GM10266 (cell line): ENCODE data around the gene PIM3.
"Not testable (repeated sequence)": the region's sequence is repeated elsewhere in the genome, so short reads cannot be mapped to it uniquely, and the experiment has no call there.

ENCODE experiments used
- DNase-seq: peaks from one replicate; pipeline ENCODE4 v3.0.0; 2012; ENCODE audit errors: extremely low spot score
- TF ChIP-seq, protein P1 (sequence below): IDR thresholded peaks from 2 replicates; pipeline ENCODE4 v1.5.1; 2012; ENCODE audit warnings: mild to moderate bottlenecking, low read depth; ENCODE audit not compliant: control insufficient read depth, insufficient read depth; ENCODE audit errors: missing control alignments

PIM3 gene

DNA sequence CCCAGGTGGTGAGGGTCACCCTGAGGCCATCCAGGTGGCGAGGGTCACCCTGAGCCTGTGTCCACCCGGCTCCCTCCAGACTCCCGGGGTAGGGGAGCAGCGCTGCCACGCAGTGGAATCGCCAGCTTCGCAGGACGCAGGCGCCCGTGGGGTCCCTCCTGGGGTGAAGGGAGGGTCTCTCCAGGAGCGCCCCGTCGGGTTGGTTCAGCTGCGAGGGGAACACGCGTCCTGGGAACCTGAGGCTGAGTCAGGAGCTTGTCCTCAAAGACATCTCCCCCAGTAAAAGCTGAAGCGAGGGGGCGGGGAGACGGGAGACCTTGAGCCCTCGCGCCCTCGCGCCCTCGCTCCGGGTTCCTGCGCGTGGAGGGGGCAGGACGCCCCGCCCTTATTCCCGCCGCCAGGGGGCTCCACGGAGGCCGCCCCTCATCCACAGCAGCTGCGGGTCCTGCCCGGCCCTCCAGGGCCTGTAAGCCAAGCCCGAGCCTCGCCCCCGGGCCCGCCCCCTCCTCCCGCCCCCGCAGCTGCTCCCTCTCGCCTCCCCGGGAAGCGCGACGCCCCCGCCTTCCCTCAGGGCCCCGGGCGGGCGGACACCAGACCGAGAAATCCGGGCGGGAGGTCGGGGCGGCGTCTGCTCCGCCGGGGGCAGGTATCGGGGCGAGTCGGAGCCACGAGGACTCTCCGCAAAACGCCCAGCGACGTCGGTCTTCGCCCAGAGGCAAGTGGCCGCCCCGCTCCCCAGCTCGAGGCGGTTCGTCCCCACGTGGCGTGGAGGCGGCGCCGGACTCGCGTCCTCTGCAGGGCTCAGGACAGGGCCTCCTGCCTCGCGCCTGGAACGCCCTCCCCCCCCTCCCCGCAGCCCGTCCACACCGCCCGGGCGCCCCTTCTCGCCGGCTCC lies 22.8 kb downstream of the PIM3 start:
- TF ChIP-seq, protein P1, sequence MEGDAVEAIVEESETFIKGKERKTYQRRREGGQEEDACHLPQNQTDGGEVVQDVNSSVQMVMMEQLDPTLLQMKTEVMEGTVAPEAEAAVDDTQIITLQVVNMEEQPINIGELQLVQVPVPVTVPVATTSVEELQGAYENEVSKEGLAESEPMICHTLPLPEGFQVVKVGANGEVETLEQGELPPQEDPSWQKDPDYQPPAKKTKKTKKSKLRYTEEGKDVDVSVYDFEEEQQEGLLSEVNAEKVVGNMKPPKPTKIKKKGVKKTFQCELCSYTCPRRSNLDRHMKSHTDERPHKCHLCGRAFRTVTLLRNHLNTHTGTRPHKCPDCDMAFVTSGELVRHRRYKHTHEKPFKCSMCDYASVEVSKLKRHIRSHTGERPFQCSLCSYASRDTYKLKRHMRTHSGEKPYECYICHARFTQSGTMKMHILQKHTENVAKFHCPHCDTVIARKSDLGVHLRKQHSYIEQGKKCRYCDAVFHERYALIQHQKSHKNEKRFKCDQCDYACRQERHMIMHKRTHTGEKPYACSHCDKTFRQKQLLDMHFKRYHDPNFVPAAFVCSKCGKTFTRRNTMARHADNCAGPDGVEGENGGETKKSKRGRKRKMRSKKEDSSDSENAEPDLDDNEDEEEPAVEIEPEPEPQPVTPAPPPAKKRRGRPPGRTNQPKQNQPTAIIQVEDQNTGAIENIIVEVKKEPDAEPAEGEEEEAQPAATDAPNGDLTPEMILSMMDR: no peak
- DNase-seq: no peak

GRCh38 chr22:49986325-49986724 lies 25.8 kb downstream of the PIM3 start:
- TF ChIP-seq, protein P1: no peak
- no peak for DNase-seq

- not testable (repeated sequence) for DNase-seq
Observed at GRCh38 chr22:49989826-49990225, 29.3 kb downstream of the PIM3 start.

GRCh38 chr22:49991167-49991566 lies 30.6 kb downstream of the PIM3 start:
- DNase-seq: no peak
- TF ChIP-seq, protein P1: no peak

DNA sequence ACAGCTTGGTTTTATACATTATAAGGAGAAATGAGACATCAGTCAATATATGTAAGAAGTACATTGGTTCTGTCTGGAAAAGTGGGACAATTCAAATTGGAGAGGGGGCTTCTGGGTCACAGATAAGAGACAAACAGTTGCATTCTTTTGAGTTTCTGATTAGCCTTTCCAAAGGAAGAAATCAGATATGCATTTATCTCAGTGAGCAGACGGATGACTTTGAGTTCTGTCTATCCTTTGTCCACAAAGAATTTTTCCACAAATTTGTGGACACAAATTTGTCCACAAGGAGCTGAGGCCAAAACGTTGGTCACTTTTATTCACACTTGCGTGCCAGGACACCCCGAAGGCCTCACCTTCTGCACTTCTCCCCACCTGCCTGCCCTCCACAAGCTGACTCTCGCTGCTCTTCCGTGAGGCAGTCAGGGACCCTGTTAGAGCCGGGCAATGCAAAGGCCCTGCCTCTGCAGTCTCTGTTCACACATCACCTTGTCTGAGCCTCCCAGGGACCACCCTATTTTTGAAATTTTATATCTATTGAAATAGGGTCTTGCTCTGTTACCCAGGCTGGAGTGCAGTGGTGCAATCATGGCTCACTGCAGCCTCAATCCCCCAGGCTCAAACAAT lies 31.4 kb downstream of the PIM3 start:
- TF ChIP-seq, protein P1: no peak
- no peak for DNase-seq

- peak; percentile 87 for DNase-seq
- TF ChIP-seq, protein P1: peak; percentile 86
Observed at GRCh38 chr22:49992921-49993648, 32.5 kb downstream of the PIM3 start.

GRCh38 chr22:49993649-49994360 lies 33.2 kb downstream of the PIM3 start:
- TF ChIP-seq, protein P1: no peak
- no peak for DNase-seq
